Measurements from ENCODE around the gene P3H2.

Gene P3H2

GRCh38 chr3:190000187-190000860 is 120.4 kb downstream of the P3H2 start:
- no peak overlapping the region for H3K4me3 Mint-ChIP-seq
- DNase-seq, result no peak
- no peaks in the 10 kb centered on the region for H3K4me1 Mint-ChIP-seq (ENCODE audit: low read depth)
- H3K36me3 Mint-ChIP-seq (ENCODE audit: low read depth), result no peaks in the 10 kb centered on the region
- H3K27me3 Mint-ChIP-seq, result peaks cover 16% of the 10 kb centered on the region
- no peaks in the 10 kb centered on the region for H3K9me3 Mint-ChIP-seq
- H3K27ac Mint-ChIP-seq, result no peak overlapping the region

GRCh38 chr3:189999718-190000117 is 121.0 kb downstream of the P3H2 start:
- no peak for DNase-seq
- Mint-ChIP-seq H3K27ac (no peak overlapping the region), H3K4me1 (ENCODE audit: low read depth) (no peaks in the 10 kb centered on the region), H3K36me3 (ENCODE audit: low read depth) (no peaks in the 10 kb centered on the region), H3K27me3 (peaks cover 16% of the 10 kb centered on the region), H3K9me3 (no peaks in the 10 kb centered on the region), H3K4me3 (no peak overlapping the region)

DNA sequence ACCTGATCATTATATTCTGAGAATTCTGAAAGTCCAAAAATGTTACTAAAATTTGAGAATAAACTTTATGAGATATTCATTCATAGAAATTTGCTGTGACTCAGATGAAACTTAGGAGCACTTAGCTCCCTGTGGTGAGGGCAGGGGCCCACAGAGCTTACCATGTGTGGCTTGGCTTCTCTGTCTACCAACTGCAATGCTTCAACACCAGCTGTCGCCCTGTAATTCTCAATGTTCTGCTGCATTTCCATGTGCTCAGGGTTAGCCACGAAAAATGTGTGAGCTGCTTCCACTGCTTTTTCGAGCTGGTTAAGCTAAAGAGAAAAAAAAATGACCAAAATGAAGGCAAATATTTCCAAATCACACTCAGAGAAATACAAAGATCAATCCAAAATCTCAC is 125.6 kb downstream of the P3H2 start:
- Mint-ChIP-seq H3K4me1 (ENCODE audit: low read depth) (no peaks in the 10 kb centered on the region), H3K27me3 (peaks cover 28% of the 10 kb centered on the region), H3K27ac (no peak overlapping the region), H3K9me3 (no peaks in the 10 kb centered on the region), H3K36me3 (ENCODE audit: low read depth) (no peaks in the 10 kb centered on the region), H3K4me3 (no peak overlapping the region)
- no peak for DNase-seq

- no peaks in the 10 kb centered on the region for H3K4me1 Mint-ChIP-seq (ENCODE audit: low read depth)
- no peak overlapping the region for H3K4me3 Mint-ChIP-seq
These were observed 129.9 kb downstream of the P3H2 start for GRCh38 chr3:189990826-189991225.

DNA sequence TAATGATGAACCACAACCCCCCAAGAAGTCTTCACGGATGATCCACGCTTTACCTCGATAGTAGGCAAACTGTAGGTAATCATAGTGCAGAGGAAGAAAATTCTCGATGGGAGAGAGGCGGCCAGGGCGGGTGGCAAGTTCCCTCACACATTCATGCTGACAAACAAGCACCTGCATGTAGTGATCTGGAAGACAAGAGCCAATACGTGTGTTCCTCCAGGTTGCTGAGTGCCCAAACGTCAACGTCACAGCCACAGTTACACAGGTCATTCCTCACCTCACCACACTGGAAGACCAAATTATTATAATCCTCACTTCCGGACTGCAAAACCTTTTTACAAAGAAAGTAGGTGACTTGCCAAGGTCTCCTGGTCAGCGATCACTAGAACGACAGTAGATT is 131.8 kb downstream of the P3H2 start:
- H3K4me3 Mint-ChIP-seq, result no peak overlapping the region
- no peaks in the 10 kb centered on the region for H3K4me1 Mint-ChIP-seq (ENCODE audit: low read depth)
- no peaks in the 10 kb centered on the region for H3K36me3 Mint-ChIP-seq (ENCODE audit: low read depth)

More at GRCh38 chr3:189990826-189991225, 129.9 kb downstream of the P3H2 start:
- H3K36me3 Mint-ChIP-seq (ENCODE audit: low read depth), result no peaks in the 10 kb centered on the region
- H3K27me3 Mint-ChIP-seq, result peaks cover 39% of the 10 kb centered on the region
- H3K27ac Mint-ChIP-seq, result no peak overlapping the region
- no peaks in the 10 kb centered on the region for H3K9me3 Mint-ChIP-seq
- no peak for DNase-seq

GRCh38 chr3:189988322-189988721 is 132.4 kb downstream of the P3H2 start:
- Mint-ChIP-seq H3K4me1 (ENCODE audit: low read depth) (no peaks in the 10 kb centered on the region), H3K4me3 (no peak overlapping the region), H3K27me3 (peaks cover 34% of the 10 kb centered on the region), H3K9me3 (no peaks in the 10 kb centered on the region), H3K27ac (no peak overlapping the region), H3K36me3 (ENCODE audit: low read depth) (no peaks in the 10 kb centered on the region)
- no peak for DNase-seq

More for the DNA sequence above, 131.8 kb downstream of the P3H2 start:
- DNase-seq, result no peak
- peaks cover 34% of the 10 kb centered on the region for H3K27me3 Mint-ChIP-seq
- H3K9me3 Mint-ChIP-seq, result no peaks in the 10 kb centered on the region
- no peak overlapping the region for H3K27ac Mint-ChIP-seq

DNA sequence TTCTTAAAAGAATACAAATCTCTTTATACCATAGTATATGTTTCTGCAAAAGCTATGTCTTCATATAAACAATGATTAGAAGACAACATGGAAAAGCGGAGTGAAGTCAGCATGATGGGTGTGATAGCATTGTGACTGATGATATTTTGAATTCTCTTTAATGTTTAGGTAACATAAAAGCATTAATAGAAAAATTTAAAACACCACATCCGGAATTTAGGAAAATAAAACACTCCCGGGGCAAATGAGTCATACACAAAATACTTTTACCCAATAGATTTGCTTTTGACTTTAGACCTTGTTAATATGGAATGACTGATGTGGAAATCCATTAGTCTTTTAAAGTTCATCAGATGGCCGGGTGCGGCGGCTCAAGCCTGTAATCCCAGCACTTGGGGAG is 134.7 kb downstream of the P3H2 start:
- Mint-ChIP-seq H3K27ac (no peak overlapping the region), H3K36me3 (ENCODE audit: low read depth) (no peaks in the 10 kb centered on the region), H3K4me1 (ENCODE audit: low read depth) (no peaks in the 10 kb centered on the region), H3K27me3 (peaks cover 33% of the 10 kb centered on the region), H3K4me3 (no peak overlapping the region), H3K9me3 (no peaks in the 10 kb centered on the region)
- DNase-seq, result no peak

- Mint-ChIP-seq H3K27me3 (peaks cover 25% of the 10 kb centered on the region), H3K27ac (no peak overlapping the region)
These were observed 137.1 kb downstream of the P3H2 start for GRCh38 chr3:189983612-189984011.

GRCh38 chr3:189982321-189982945 is 138.3 kb downstream of the P3H2 start:
- H3K9me3 Mint-ChIP-seq, result no peaks in the 10 kb centered on the region
- H3K36me3 Mint-ChIP-seq (ENCODE audit: low read depth), result no peaks in the 10 kb centered on the region
- DNase-seq, result no peak
- no peaks in the 10 kb centered on the region for H3K4me1 Mint-ChIP-seq (ENCODE audit: low read depth)
- peaks cover 30% of the 10 kb centered on the region for H3K27me3 Mint-ChIP-seq
- no peak overlapping the region for H3K27ac Mint-ChIP-seq
- no peak overlapping the region for H3K4me3 Mint-ChIP-seq

More at GRCh38 chr3:189983612-189984011, 137.1 kb downstream of the P3H2 start:
- Mint-ChIP-seq H3K4me1 (ENCODE audit: low read depth) (no peaks in the 10 kb centered on the region), H3K36me3 (ENCODE audit: low read depth) (no peaks in the 10 kb centered on the region), H3K4me3 (no peak overlapping the region), H3K9me3 (no peaks in the 10 kb centered on the region)
- no peak for DNase-seq

DNA sequence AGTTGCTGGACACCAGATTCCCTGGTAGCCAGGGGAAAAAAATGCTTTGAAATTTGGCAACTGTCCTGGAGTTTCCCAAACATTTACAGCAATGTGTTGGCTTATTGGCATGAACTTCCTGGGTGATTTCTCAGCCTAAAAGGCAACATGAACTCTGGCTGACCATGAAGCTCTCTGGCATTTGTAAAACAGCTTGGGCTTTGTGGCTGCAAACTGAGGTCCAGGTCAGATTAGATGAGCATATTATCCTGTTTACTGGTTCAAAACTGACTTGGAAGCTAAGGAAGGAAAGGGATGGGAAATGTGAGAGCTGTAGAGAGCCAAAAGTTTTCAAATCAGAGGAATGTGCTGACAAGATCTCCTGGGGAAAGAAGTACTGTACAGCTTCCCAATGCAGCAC is 139.0 kb downstream of the P3H2 start:
- no peak for DNase-seq
- no peaks in the 10 kb centered on the region for H3K36me3 Mint-ChIP-seq (ENCODE audit: low read depth)
- no peak overlapping the region for H3K27ac Mint-ChIP-seq
- H3K4me3 Mint-ChIP-seq, result no peak overlapping the region
- H3K27me3 Mint-ChIP-seq, result peaks cover 31% of the 10 kb centered on the region
- H3K4me1 Mint-ChIP-seq (ENCODE audit: low read depth), result no peaks in the 10 kb centered on the region
- H3K9me3 Mint-ChIP-seq, result no peaks in the 10 kb centered on the region

GRCh38 chr3:189978753-189979152 is 141.9 kb downstream of the P3H2 start:
- no peak overlapping the region for H3K4me3 Mint-ChIP-seq
- peaks cover 49% of the 10 kb centered on the region for H3K27me3 Mint-ChIP-seq
- H3K4me1 Mint-ChIP-seq (ENCODE audit: low read depth), result no peaks in the 10 kb centered on the region
- no peak for DNase-seq
- no peak overlapping the region for H3K27ac Mint-ChIP-seq
- no peaks in the 10 kb centered on the region for H3K36me3 Mint-ChIP-seq (ENCODE audit: low read depth)
- H3K9me3 Mint-ChIP-seq, result no peaks in the 10 kb centered on the region

- H3K4me1 Mint-ChIP-seq (ENCODE audit: low read depth), result no peaks in the 10 kb centered on the region
- no peak for DNase-seq
- peaks cover 49% of the 10 kb centered on the region for H3K27me3 Mint-ChIP-seq
- no peak overlapping the region for H3K27ac Mint-ChIP-seq
- H3K4me3 Mint-ChIP-seq, result no peak overlapping the region
- H3K36me3 Mint-ChIP-seq (ENCODE audit: low read depth), result no peaks in the 10 kb centered on the region
- H3K9me3 Mint-ChIP-seq, result no peaks in the 10 kb centered on the region
These were observed 143.5 kb downstream of the P3H2 start for GRCh38 chr3:189977174-189977573.

- H3K9me3 Mint-ChIP-seq, result no peaks in the 10 kb centered on the region
- H3K4me1 Mint-ChIP-seq (ENCODE audit: low read depth), result no peaks in the 10 kb centered on the region
- no peak overlapping the region for H3K4me3 Mint-ChIP-seq
- DNase-seq, result no peak
- peaks cover 46% of the 10 kb centered on the region for H3K27me3 Mint-ChIP-seq
- no peak overlapping the region for H3K27ac Mint-ChIP-seq
- H3K36me3 Mint-ChIP-seq (ENCODE audit: low read depth), result no peaks in the 10 kb centered on the region
These were observed 145.2 kb downstream of the P3H2 start for GRCh38 chr3:189975391-189975990.

DNA sequence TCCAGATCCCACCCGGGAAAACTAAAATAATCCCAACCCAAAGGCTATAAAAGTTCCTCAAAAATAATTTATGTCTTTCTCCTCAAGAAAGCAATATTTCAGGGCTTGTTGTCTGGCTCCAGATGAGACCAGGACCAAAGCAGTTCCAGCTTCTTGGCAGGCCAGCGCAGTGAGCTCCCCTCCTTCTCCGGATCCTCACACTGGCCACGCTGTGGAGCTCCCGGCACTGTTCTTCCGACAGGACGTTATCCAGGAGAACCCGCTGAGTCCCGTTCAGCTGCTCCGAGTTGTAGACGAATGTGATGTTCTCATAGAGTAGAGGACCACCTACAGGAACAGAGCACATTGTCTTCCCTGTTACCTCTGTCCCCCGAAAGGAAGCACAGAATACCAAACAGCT is 146.3 kb downstream of the P3H2 start:
- H3K27me3 Mint-ChIP-seq, result peaks cover 37% of the 10 kb centered on the region
- no peak overlapping the region for H3K4me3 Mint-ChIP-seq
- no peak overlapping the region for H3K27ac Mint-ChIP-seq
- no peaks in the 10 kb centered on the region for H3K4me1 Mint-ChIP-seq (ENCODE audit: low read depth)
- H3K36me3 Mint-ChIP-seq (ENCODE audit: low read depth), result no peaks in the 10 kb centered on the region
- no peak for DNase-seq
- H3K9me3 Mint-ChIP-seq, result no peaks in the 10 kb centered on the region

DNA sequence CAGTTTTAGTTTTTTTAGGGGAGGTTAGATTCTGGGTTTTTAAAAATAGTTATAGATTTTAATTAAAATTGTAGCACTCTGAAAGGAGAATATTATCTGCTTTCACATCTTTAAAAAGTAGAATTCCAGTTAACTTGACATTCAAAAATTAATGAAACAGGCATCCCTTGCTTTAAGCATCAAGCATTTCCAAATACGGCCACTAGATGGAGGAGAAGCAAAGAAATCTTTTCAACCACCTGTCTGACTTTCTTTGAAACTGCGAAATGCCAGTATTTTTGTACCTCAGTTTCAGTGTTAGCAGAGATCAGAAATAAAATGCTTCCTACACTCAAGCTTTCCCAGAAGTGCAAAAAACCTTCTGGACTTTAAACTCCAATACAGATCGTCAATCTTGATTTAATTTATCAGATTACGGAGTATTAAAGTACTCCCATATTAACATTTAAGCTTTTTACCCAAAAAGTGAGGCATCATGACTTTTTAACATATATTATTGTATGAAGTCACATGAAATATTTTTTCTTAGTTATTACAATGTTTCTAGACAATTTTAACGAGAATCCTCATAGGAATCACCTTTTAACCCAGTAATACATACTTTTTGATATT is 153.3 kb downstream of the P3H2 start:
- H3K4me3 Mint-ChIP-seq, result no peak overlapping the region
- no peak for DNase-seq
- H3K27ac Mint-ChIP-seq, result no peak overlapping the region
- H3K36me3 Mint-ChIP-seq (ENCODE audit: low read depth), result no peaks in the 10 kb centered on the region
- peaks cover 5% of the 10 kb centered on the region for H3K27me3 Mint-ChIP-seq
- H3K9me3 Mint-ChIP-seq, result no peaks in the 10 kb centered on the region
- H3K4me1 Mint-ChIP-seq (ENCODE audit: low read depth), result no peaks in the 10 kb centered on the region

Data from activated T-cell treated with anti-CD3 and anti-CD28 coated beads, Interleukin-2, amount 50 U/mL, for 24 hours (primary cell).